SU-DHL-6 (cell line): ENCODE measurements around the gene MGAM2.

ENCODE experiments used
- H2AFZ ChIP-seq: fragments of 200-600 bp; sonication (generic); 2 replicates; pipeline ENCODE4 v1.6.1; 2014; ENCODE audit warnings: low read depth, mild to moderate bottlenecking, moderate library complexity, mixed read lengths, antibody characterized with exemption, low read length; ENCODE audit not compliant: severe bottlenecking
- H3F3A ChIP-seq: fragments of 200-600 bp; shearing (Covaris generic); 2 replicates; pipeline ENCODE4 v1.6.0; 2016; ENCODE audit warnings: antibody characterized with exemption, mild to moderate bottlenecking; ENCODE audit not compliant: insufficient read depth
- H3K27ac ChIP-seq: fragments of 200-600 bp; sonication (generic); 2 replicates; pipeline ENCODE4 v1.5.1; 2016; ENCODE audit warnings: low read depth, mild to moderate bottlenecking, low read length, moderate library complexity, mixed read lengths
- H3K27me3 ChIP-seq: fragments of 200-600 bp; sonication (generic), shearing (Covaris generic); 2 replicates; pipeline ENCODE4 v1.6.0; 2014; ENCODE audit warnings: mild to moderate bottlenecking, low read length
- H3K36me3 ChIP-seq: fragments of 200-600 bp; sonication (generic); 2 replicates; pipeline ENCODE4 v1.6.1; 2014; ENCODE audit warnings: mild to moderate bottlenecking, low read length, mixed read lengths
- H3K4me2 ChIP-seq: fragments of 300-600, 200-600 bp; shearing (Covaris generic), sonication (generic); 2 replicates; pipeline ENCODE4 v1.6.0; 2014; ENCODE audit warnings: low read length, low read depth, mild to moderate bottlenecking; ENCODE audit not compliant: poor library complexity, severe bottlenecking
- H3K4me3 ChIP-seq: fragments of 200-600 bp; sonication (generic); 2 replicates; pipeline ENCODE4 v1.5.1; 2014; ENCODE audit warnings: antibody characterized with exemption, low read length, mild to moderate bottlenecking, mixed read lengths; ENCODE audit not compliant: insufficient read depth, poor library complexity, severe bottlenecking
- H3K79me2 ChIP-seq: fragments of 200-600 bp; sonication (generic); 2 replicates; pipeline ENCODE4 v1.6.1; 2014; ENCODE audit warnings: mild to moderate bottlenecking, low read length, moderate library complexity; ENCODE audit not compliant: insufficient read depth
- H3K9ac ChIP-seq: fragments of 200-600 bp; sonication (generic); 2 replicates; pipeline ENCODE4 v1.7.0; 2014; ENCODE audit warnings: mild to moderate bottlenecking, low read length
- H3K9me2 ChIP-seq: fragments of 200-600 bp; sonication (generic); replicated peaks from 2 replicates; pipeline ENCODE4 v1.6.1; 2014; ENCODE audit warnings: low read length; ENCODE audit not compliant: insufficient read depth
- H3K9me3 ChIP-seq: fragments of 200-600 bp; sonication (generic); 2 replicates; pipeline ENCODE4 v1.6.1; 2014; ENCODE audit warnings: low read length, mixed read lengths; ENCODE audit not compliant: insufficient read depth
- H4K20me1 ChIP-seq: fragments of 200-600 bp; sonication (generic); 2 replicates; pipeline ENCODE4 v1.6.1; 2014; ENCODE audit warnings: low read depth, mild to moderate bottlenecking, antibody characterized with exemption, low read length, moderate library complexity, mixed read lengths
- EZH2phosphoT487 ChIP-seq: fragments of 200-600 bp; sonication (generic), shearing (Covaris generic); conservative IDR thresholded peaks from 2 replicates; pipeline ENCODE4 v1.6.1; 2018; ENCODE audit warnings: mild to moderate bottlenecking, antibody characterized with exemption, low read length, moderate library complexity, mixed read lengths
- TF ChIP-seq, protein P1 (sequence below): fragments of 200-600 bp; sonication (generic); IDR thresholded peaks from one replicate; pipeline ENCODE4 v1.5.1; 2017; ENCODE audit warnings: antibody characterized with exemption, mild to moderate bottlenecking, low read length, moderate library complexity; ENCODE audit not compliant: insufficient read depth, poor library complexity, severe bottlenecking

MGAM2 gene

DNA sequence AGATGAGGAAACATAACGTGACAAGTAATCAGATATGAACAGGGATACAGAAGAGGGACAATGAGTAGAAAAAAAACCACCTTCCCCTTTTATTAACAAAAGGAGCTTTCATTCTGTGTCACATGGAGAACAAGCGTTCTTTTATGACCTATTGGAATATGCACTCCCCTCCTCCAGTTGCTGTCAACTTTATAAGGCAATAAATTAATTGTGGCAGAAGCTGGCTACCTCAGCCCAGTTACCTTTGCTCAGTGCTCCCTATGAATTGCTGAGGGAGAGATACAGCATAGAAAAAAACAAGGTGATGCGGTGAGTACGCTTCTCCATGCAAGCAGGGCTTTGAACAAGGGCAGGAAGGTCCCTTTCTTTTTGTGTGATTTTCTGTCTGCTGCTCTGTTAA is at the start of gene MGAM2:
Gene MGAM2, plus strand, starts transcription at position 220 of the 400 bp plus-strand sequence. CDS start 5,156 bp downstream, outside the sequence.
- Histone ChIP-seq H3F3A (no peaks in the 10 kb centered on the region), H3K79me2 (no peaks in the 10 kb centered on the region), H3K27ac (no peak within 1 kb of the TSS), H3K4me3 (no peak within 1 kb of the TSS), H3K9ac (no peak within 1 kb of the TSS), H4K20me1 (no peaks in the 10 kb centered on the region), H3K4me2 (no peak within 1 kb of the TSS), H3K9me2 (no peaks in the 10 kb centered on the region), H3K9me3 (no peaks in the 10 kb centered on the region), H2AFZ (no peak within 1 kb of the TSS), H3K36me3 (no peaks in the 10 kb centered on the region), H3K27me3 (no peaks in the 10 kb centered on the region)
- no peak for TF ChIP-seq EZH2phosphoT487
- TF ChIP-seq, protein P1, sequence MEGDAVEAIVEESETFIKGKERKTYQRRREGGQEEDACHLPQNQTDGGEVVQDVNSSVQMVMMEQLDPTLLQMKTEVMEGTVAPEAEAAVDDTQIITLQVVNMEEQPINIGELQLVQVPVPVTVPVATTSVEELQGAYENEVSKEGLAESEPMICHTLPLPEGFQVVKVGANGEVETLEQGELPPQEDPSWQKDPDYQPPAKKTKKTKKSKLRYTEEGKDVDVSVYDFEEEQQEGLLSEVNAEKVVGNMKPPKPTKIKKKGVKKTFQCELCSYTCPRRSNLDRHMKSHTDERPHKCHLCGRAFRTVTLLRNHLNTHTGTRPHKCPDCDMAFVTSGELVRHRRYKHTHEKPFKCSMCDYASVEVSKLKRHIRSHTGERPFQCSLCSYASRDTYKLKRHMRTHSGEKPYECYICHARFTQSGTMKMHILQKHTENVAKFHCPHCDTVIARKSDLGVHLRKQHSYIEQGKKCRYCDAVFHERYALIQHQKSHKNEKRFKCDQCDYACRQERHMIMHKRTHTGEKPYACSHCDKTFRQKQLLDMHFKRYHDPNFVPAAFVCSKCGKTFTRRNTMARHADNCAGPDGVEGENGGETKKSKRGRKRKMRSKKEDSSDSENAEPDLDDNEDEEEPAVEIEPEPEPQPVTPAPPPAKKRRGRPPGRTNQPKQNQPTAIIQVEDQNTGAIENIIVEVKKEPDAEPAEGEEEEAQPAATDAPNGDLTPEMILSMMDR: no peak

DNA sequence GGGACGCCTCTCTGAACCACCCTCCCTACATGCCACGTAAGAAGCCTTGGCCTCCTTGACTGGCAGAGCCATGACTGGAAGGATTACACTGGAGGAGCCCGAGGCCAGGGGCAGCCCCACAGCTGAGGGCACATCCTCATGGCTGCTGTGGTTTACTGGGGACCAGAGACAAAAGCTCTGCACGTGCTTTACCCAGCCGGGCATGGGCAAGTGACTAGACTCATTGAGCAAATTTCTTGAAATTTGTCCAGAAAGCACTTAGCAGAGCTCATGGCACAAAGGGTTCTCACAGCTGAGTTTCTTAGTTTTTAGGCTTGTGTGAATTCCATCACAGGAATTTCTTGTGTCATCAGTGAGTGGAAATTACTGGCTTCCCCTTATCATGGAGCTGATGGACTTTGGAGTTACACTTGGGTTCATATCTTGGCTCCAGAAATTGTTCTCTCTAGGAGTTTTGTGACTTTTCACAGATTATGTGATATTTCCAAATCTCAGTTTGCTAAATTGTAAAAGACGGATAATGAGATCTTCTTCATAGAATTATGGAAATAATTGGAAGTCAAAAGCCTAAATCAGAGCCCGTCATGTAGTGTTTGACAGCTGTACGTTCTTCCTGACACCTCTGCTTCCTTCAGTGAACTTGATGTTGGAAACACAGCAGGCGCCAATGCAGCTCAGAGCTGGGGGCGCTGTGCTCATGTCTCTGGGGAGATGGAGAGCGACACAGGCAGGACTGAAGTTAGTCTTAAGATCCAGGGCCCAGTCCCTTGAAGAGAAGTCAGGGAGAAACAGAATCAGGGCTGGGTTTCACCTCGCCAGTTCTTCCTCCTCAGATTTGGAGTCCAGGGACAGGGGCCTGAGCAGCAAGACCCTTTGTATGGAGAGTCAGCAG is 47.7 kb upstream of the MGAM2 start:
- Histone ChIP-seq H3K4me2 (no peak overlapping the region), H3K27me3 (no peaks in the 10 kb centered on the region)

DNA sequence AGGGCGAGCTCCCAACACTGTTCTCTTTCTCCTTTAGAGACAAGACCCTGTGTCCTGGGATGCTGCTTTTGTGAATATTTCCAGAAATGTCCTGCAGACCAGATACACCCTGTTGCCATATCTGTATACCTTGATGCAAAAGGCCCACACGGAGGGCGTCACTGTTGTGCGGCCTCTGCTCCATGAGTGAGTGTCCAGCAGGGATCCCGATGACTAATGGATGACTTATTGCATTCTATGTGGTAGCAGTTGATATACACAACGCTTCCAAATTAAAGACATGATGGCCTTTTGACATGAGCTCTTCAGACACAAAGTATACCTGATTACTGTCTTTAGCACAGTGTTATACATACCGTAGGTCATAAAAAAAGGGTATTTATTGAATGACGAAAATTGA is 45.0 kb upstream of the MGAM2 start:
- Histone ChIP-seq H3K9ac (no peak overlapping the region), H3K36me3 (no peaks in the 10 kb centered on the region), H2AFZ (no peak overlapping the region), H3K4me2 (no peak overlapping the region), H3K79me2 (no peaks in the 10 kb centered on the region), H4K20me1 (no peaks in the 10 kb centered on the region), H3K27me3 (no peaks in the 10 kb centered on the region), H3K9me3 (no peaks in the 10 kb centered on the region), H3F3A (no peaks in the 10 kb centered on the region), H3K9me2 (no peaks in the 10 kb centered on the region), H3K4me3 (no peak overlapping the region), H3K27ac (no peak overlapping the region)
- TF ChIP-seq EZH2phosphoT487: no peak
- TF ChIP-seq, protein P1: no peak

More for the DNA sequence above, 47.7 kb upstream of the MGAM2 start:
- Histone ChIP-seq H2AFZ (no peak overlapping the region), H3K9me3 (no peaks in the 10 kb centered on the region), H3K4me3 (no peak overlapping the region), H3K27ac (no peak overlapping the region), H3K9me2 (no peaks in the 10 kb centered on the region), H3F3A (no peaks in the 10 kb centered on the region), H3K9ac (no peak overlapping the region), H4K20me1 (no peaks in the 10 kb centered on the region), H3K79me2 (no peaks in the 10 kb centered on the region), H3K36me3 (no peaks in the 10 kb centered on the region)
- TF ChIP-seq, protein P1: no peak
- no peak for TF ChIP-seq EZH2phosphoT487
